Right cardiac atrium (tissue), 5 donors: Measurements from ENCODE around the gene UBE2H. TPM values are rescaled to one million over a fixed set of nuclear protein-coding genes. Genes with fewer than 3 reads are reported as not detected.
"Not testable (repeated sequence)": the region's sequence is repeated elsewhere in the genome, so short reads cannot be mapped to it uniquely, and the experiment has no call there.

ENCODE experiments used
- ATAC-seq, 2 donors: fragments of 200-7000 bp; cut with Tn5 transposase; one replicate each; pipeline versions ENCODE4 v1.8.0 to v1.9.1; 2020; ENCODE audit warnings: moderate library complexity in 2 of 2, mild to moderate bottlenecking in 1 of 2
- DNase-seq, 3 donors: peaks; one replicate each; pipeline ENCODE4 v3.0.0-alpha.2; 2020
- H3K27ac ChIP-seq: one replicate; pipeline ENCODE4 v1.5.1; 2013; ENCODE audit warnings: mild to moderate bottlenecking, low read length, control low read depth, moderate library complexity
- H3K27me3 ChIP-seq: one replicate; pipeline ENCODE4 v1.6.1; 2013; ENCODE audit not compliant: control insufficient read depth, insufficient read depth
- H3K4me1 ChIP-seq: one replicate; pipeline ENCODE4 v1.6.1; 2013; ENCODE audit warnings: low read length; ENCODE audit not compliant: control insufficient read depth, insufficient read depth
- H3K4me3 ChIP-seq: one replicate; pipeline ENCODE4 v1.5.1; 2013; ENCODE audit warnings: low read length, control low read depth
- H3K9me3 ChIP-seq: one replicate; pipeline ENCODE4 v1.6.1; 2013; ENCODE audit warnings: low read length; ENCODE audit not compliant: control insufficient read depth
- WGBS: extraction: QIAGEN DNeasy Blood & Tissue Kit; methylation state at CpG from one replicate; pipeline ENCODE4 v1.1.7; 2013; 5-methylcytosine and 5-hydroxymethylcytosine counted together
- intact Hi-C, 4 donors: fragments of 100-400 bp; cut with DNase I; formaldehyde crosslinking; loops; one replicate each; pipeline versions ENCODE4 v1.11.0 to v1.14.0; 2022 to 2023
- polyA plus RNA-seq: library from polyadenylated mRNA; stranded (reverse); fragments of 200-250 nt; gene quantifications from one replicate; pipeline ENCODE4 v1.2.3, GENCODE V29; 2013
- total RNA-seq, 4 donors: library from RNA; stranded (reverse); fragmentation: NEBNext Ultra II Directional; extraction: Animal tissue kit (Norgen Biotek cat#: 25700); gene quantifications; one replicate each; pipeline ENCODE4 v1.2.1, GENCODE V29; 2021
- donor health status: healthy with polysubstance abuse.
- donor health status: DM: no; HTN: yes; CAD: no.
- donor health status: DM: no; HTN: no; CAD: no.
- donor health status: DM: no; HTN: yes; CAD: no; lungs with severe emphysema.
- donor health status: DM: yes; HTN: yes; CAD: no.

Gene UBE2H
- total and polyA plus RNA-seq, 5 donors = 38.2 to 79.0 (median 65.9) TPM

DNA sequence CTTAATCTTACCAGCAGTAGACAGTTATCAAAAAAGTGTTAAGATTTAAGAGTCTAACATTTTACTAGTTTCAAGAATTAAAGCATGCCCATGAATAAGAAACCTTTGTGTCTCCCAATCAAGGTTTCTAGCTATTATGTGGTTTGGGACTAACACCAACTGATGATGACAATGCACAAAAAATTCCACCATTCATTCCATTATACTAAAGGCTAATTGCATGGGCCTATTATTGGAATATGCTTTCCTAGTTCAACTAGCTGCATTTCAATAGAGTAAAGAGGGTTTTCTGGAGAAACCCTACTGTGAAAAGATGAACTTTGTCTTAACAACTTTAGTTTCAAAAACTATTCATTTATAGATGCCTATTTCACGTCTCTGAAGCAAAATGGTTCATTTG is 44.6 kb downstream of the UBE2H start:
- intact Hi-C loops = no loop called here
- 83% methylated on average over 1 of the region's 1 CpG for WGBS
- H3K9me3 ChIP-seq = no peaks in the 10 kb centered on the region
- no peak overlapping the region for H3K27ac ChIP-seq
- no peak overlapping the region for H3K4me3 ChIP-seq
- ATAC-seq (no peak), DNase-seq (no peak)
- no peaks in the 10 kb centered on the region for H3K27me3 ChIP-seq
- peaks cover 14% of the 10 kb centered on the region for H3K4me1 ChIP-seq

- no peak overlapping the region for H3K4me3 ChIP-seq
- H3K27ac ChIP-seq = peak overlapping the region; percentile 3
- 43% methylated on average over 11 of the region's 11 CpGs for WGBS
- H3K4me1 ChIP-seq = peaks cover 16% of the 10 kb centered on the region
- no peaks in the 10 kb centered on the region for H3K9me3 ChIP-seq
- DNase-seq (no peak), ATAC-seq (peak; percentile 47 to 49)
- H3K27me3 ChIP-seq = no peaks in the 10 kb centered on the region
- intact Hi-C loops = no loop called here
These were observed 45.5 kb downstream of the UBE2H start for GRCh38 chr7:129907122-129907736.

- 56% methylated on average over 5 of the region's 5 CpGs for WGBS
- Histone ChIP-seq H3K27me3 (no peaks in the 10 kb centered on the region), H3K27ac (no peak overlapping the region), H3K4me3 (no peak overlapping the region), H3K4me1 (peaks cover 16% of the 10 kb centered on the region), H3K9me3 (no peaks in the 10 kb centered on the region)
- DNase-seq (no peak), ATAC-seq (peak; percentile 53 to 88)
- intact Hi-C loops = no loop called here
These were observed 46.1 kb downstream of the UBE2H start for GRCh38 chr7:129906700-129907099.

DNA sequence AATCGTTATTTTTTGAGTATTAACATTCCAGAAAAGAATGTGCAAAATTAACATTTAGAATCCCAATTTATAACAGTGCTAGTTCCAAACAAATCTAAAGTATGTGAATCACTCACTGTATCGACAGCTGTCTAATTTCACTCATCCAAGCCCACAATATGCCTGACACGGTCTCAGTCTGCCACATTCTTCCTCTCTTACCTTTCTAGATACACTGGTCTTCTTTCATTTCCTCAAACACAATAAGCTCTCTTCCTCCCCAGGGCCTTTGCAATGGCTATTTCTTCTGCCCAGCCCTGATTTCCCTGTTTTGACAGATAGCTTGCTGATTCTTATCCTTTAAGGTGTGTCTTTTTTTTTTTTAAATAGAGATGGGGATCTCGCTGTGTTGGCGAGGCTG is 48.8 kb downstream of the UBE2H start:
- Histone ChIP-seq H3K4me1 (peaks cover 16% of the 10 kb centered on the region), H3K4me3 (no peak overlapping the region), H3K9me3 (no peaks in the 10 kb centered on the region), H3K27me3 (no peaks in the 10 kb centered on the region), H3K27ac (no peak overlapping the region)
- WGBS = 68% methylated on average over 5 of the region's 5 CpGs
- DNase-seq (no peak), ATAC-seq (no peak)
- intact Hi-C loops = no loop called here

DNA sequence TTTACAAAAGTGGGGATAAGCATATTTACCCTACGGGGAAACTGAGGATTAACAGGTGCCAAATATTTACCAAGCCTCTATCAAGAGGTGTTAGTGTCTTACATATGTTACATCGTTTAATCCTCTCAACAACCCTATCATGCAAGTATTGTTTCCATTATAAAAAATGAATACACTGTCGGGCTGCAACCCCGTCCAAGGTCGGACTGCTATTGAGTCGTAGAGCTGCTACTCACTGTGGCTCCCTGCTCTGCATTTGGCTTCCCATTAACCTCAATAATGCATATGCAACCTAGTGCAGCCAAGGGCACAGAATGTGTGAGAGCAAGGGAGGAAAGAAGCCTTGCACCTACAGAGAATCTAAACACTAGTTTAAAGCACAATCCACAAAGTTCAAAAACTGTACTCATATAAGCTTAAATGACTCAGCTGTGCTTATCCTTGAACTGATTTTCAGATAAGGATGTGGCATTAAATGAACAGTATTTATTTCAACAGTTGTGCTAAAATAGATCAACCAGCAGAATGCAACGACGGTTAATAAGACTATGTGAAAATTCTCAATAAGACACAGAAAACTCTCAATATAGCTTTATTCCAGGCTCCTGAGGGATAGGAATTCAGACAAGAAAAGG is 49.9 kb downstream of the UBE2H start:
- 91% methylated on average over 8 of the region's 8 CpGs for WGBS
- Histone ChIP-seq H3K9me3 (no peaks in the 10 kb centered on the region), H3K4me3 (no peak overlapping the region), H3K4me1 (peaks cover 16% of the 10 kb centered on the region), H3K27me3 (no peaks in the 10 kb centered on the region), H3K27ac (no peak overlapping the region)
- intact Hi-C loops = no loop called here
- no peak for DNase-seq
- ATAC-seq = no peak

DNA sequence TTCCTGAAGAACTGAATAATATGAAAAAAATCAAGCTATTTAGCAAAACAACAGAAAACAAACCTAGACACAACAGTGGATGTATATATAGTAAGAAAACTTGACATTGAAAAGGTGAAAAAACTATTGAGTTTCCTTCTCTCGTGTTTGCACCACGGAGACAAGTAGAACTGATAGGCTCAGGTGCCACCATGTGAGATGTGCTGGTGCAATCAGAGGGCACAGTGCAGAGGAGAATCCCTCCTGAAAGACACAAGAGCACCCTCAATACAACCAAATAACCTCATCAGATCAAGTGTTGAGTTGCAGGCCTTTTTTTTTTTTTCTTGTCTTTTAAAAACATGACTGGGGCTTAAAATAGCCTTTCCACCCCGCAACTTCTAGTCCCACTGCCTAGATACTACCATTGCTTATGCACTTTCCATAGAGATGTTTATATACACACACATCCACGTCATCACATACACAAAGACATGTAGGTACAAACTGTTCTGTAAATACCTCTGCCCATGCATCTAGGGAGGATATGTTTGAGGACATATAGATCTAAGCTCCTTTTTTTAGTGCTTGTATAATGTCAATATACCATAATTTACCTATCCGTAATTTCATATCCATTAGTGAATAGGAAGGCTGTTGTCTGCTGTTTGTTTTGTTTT is 54.1 kb downstream of the UBE2H start:
- WGBS = 57% methylated on average over 5 of the region's 5 CpGs
- intact Hi-C loops = no loop called here
- ATAC-seq = peak in 1 of 2 donors; percentile 49
- peaks cover 4% of the 10 kb centered on the region for H3K4me1 ChIP-seq
- H3K9me3 ChIP-seq = no peaks in the 10 kb centered on the region
- no peak overlapping the region for H3K4me3 ChIP-seq
- no peak for DNase-seq
- no peak overlapping the region for H3K27ac ChIP-seq
- no peaks in the 10 kb centered on the region for H3K27me3 ChIP-seq

GRCh38 chr7:129898007-129898406 is 54.8 kb downstream of the UBE2H start:
- Histone ChIP-seq H3K9me3 (no peaks in the 10 kb centered on the region), H3K4me1 (peaks cover 4% of the 10 kb centered on the region), H3K27ac (no peak overlapping the region), H3K4me3 (no peak overlapping the region), H3K27me3 (no peaks in the 10 kb centered on the region)
- ATAC-seq = no peak
- intact Hi-C loops = no loop called here
- no peak for DNase-seq

- no peak for DNase-seq
- intact Hi-C loops = no loop called here
- Histone ChIP-seq H3K9me3 (no peaks in the 10 kb centered on the region), H3K27ac (no peak overlapping the region), H3K4me1 (peaks cover 2% of the 10 kb centered on the region), H3K27me3 (no peaks in the 10 kb centered on the region), H3K4me3 (no peak overlapping the region)
- no peak for ATAC-seq
- WGBS = 73% methylated on average over 6 of the region's 6 CpGs
These were observed 56.0 kb downstream of the UBE2H start for GRCh38 chr7:129896568-129897382.

GRCh38 chr7:129894184-129894583 is 58.6 kb downstream of the UBE2H start:
- intact Hi-C loops, H3K4me3 ChIP-seq, DNase-seq, H3K27ac ChIP-seq, H3K9me3 ChIP-seq, H3K27me3 ChIP-seq, ATAC-seq, H3K4me1 ChIP-seq: not testable (repeated sequence)
- WGBS = 97% methylated on average over 7 of the region's 7 CpGs

- Histone ChIP-seq H3K9me3 (no peaks in the 10 kb centered on the region), H3K27me3 (no peaks in the 10 kb centered on the region), H3K4me3 (no peak overlapping the region), H3K4me1 (peaks cover 5% of the 10 kb centered on the region), H3K27ac (no peak overlapping the region)
- DNase-seq (no peak), ATAC-seq (no peak)
- intact Hi-C loops = no loop called here
- WGBS = 94% methylated on average over 9 of the region's 9 CpGs
These were observed 62.7 kb downstream of the UBE2H start for GRCh38 chr7:129890090-129890489.
